ENCODE measurements around the gene CBX8.
A peak's percentile ranks its signal among the peaks of the same experiment; 100 is the strongest.

CBX8 gene

DNA sequence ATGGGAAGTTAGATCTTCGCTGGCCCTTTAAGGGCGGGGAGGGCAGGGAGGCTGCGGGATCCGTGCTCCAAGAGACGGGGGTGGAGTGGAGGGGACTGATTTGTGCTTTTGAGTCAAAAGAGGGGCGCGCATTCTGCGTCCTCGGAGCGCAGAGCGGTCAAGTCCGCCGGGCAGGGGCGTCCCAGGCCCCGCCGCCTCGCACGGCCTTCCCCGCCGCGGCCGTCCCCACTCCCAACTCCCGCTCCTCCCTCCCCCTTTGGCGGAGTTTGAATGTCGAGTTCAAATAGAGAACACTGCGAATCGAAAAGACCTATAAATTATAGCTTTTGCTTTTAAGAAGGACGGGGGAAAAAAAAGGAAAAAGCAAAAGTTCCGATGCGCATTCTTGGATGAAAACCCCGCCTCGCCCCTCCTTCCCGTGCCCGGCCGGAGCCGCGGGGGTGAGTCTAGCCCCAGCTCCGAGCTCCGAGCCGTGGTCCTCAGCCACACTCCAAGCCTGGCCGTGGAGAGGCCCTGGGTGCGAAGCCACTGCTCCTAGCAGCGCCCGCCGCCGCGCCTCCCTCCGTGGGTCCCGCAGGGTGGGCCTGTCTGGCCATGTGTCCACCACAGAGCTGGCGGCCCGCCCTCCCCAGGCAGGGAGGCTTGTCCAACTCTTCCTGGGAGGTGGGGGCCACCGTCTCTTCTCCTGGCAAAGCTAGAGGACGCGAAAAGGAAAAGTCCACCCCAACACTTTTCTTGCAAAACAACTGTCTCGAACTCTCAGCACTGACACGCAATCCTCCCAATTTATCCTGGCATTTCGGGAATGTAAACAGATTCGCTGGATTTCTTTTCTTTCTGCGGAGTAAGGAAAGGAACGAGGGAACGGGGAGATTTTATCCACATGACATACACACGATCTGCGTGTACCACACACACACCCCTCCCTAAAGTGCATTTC is 3.6 kb downstream of the CBX8 start:
- peak; percentile 54 for DNase-seq (ENCODE audit: low spot score)

DNA sequence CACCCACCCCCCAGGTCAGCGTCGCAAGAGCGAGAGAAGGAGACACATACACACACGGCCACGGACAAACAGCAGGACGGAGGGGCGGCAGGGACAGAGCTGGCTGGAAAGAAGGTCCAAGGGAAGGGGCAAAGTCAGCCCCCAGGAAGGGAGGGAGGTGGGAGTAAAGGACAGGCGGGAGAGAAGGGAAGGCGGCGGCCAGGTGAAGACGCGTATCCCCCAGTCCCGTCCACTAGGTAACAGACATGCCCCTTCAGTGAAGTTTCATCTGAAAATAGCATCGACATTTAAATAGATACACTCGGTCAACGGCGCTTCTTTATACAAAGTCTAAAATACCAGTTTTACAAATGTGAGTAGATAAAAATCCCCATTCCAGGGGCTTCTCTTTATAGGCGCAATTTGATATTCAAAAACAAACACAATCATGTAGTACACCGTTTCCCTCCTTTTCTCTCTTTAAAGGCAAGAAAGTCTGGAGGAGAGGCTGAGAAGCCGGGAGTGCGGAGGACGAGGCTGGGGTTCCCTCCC is 4.5 kb downstream of the CBX8 start:
- DNase-seq (ENCODE audit: low spot score): no peak

DNA sequence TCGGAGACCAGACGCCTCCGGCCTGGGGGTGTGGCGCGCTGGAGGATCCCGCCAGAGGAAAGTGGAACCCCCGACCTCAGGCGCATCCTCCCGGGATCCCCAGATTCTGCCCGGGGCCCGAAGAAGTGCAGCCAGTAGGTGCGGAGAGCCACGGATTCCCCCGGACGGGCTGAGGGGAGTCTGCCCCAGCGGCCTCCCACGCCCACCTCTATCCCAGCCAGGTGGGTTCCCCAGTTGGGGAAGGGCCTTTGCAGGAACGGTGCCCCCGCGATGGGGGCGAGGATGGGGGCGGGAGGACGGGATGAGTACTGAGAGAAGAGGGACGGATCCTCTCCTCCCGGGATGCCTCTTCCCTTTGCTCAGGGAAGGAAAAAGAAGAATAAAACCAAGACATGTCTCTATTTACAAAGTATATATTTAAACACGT is 5.1 kb downstream of the CBX8 start:
- no peak for DNase-seq (ENCODE audit: low spot score)

DNA sequence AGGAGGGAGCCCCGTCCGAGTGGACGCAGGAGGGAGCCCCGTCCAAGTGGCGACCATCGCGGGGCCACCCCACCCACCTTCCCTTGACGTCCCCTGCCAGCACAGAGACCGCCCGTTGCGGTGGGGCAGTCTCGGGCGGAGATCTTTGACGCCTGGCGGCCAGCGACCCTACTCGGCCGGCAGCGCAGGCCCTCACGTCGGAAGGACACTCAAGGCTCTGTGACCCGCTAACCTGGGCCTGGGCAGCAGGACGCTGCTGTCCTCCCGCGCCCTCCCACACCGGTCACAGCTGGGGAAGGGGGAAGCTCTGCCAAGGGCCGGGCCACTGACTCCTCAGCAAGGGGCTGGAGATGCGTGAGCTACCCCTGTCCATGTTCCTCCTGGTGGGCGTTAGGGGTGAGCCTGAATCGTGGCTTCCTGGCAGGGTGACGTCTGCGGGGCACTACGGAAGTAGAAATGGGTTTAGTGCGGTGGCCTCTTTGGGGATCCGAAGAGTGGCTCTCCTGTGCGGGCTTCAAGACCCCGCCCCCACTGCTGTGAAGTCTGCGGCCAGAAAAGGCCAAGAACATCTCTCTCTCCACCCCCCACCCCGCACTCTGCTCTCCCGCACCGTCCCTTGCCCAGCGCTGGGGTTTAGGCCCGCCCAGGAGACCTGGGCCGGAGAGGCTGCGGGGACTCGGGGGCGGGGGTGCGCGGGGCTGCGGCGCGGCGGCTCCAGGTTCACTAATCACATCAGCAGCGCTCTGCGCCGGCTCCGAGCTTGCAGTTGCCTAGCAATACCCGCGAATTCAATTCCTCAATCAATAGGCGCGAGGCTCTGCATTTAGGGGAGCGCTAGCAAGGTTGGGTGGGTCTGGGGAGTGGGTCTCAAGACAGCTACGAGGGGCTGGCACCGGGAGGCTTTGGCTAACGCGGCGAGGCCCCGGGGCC is 5.8 kb downstream of the CBX8 start:
- DNase-seq (ENCODE audit: low spot score): no peak

DNA sequence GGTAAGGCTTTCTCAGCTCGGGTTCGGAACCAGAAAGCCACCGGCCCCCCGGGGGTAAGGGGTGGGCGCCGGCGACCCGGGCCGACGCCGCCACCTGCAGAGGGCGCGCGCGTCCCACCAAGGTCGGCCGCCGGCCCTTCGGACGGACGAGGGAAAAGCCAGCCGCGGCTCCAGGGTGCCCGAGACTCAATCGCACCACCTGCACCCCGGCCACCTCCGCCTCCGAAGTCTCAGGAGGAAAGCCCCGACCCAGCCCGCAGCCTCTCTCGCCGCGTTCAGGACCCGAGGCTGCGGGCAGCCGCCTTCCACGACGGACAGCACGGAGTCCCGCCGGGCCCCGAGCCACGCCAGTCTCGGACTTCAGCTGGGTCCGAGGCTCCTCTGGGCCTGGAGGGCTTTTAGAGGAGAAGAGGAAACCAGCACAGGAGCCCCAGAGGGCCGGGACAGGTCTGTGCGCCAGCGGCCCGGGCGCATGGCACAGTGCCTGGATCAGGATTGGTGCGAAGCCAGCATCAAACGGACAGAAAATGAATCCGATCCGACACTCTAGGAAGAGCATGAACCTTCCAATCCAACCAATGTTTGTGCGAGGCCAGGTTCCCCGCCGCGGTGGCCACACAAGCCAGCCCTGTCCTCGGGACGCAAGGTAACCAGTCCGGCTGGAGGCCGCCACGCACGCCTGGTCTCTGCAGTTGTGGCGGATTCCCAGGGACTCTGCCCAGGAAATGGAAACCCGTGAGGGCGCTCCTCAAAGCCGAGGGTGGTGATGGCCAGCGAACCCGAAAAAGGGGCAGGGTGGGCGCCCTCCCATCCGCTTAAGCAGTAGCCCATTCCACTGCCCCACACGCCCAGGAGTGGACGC is 6.7 kb downstream of the CBX8 start:
- DNase-seq (ENCODE audit: low spot score): no peak

DNA sequence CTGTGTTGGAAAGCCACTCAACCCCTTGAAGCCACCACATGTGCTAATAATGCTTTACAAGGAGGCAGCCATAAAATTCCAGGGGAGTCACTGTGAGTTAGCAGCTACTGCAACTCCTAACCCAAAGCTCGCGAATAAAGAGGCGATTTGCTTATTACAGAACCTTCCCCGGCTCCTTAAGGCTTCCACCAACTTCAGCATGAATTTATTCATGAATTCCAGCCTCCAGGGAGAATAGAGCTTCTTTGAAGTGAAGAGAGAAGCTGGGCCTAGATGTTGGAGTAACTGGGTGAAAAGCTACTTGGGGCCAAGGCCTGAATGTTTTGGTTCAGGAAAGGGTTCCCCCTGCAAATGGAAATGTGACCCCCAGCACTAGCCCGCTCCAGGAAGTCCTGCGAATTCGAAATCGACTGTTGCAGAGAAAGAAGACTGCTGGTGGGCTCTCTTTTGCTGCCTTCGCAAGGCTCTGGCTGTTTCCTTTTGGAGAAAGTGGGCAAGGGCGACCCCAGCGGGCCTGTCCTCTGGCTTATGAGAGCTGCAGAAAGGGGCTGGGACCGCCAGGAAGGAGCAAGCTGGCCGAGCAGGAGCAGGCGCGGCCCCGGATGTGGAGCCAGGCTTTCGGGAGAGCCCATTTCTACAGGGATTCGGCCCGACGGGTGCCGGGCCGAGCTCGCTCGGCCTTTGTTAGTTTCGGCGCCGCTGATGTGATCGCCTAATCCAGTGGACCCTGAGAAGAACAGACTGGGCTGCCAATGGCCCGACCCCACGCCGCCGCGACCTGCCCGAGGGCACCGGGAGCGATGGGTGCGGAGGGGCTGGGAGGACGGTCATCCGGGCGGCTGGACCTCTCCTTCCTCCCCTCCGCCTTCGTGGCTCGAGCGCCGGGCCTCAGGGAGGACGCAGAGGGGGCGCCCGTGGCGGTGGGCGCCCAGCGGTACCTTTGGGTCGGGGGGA is 7.6 kb downstream of the CBX8 start:
- no peak for DNase-seq (ENCODE audit: low spot score)

DNA sequence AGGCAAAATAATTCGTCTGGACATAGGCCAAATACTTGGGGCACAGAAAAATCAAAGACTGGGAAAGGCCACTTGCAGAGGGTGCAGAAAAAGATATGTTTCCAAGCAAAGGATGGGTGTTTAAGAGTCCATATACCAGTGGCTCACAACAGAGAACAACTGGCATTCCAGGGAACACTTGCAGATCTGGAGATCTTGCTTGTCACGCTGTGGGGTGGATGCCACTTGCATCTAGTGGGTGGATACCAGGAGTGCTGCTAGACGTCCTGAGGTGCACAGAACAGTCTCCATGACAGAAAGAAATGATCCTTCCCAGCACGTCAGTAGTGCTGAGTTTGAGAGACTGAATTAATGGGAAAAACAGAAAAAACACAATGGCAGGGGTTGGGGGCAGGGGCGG is 8.4 kb downstream of the CBX8 start:
- no peak for DNase-seq (ENCODE audit: low spot score)

DNA sequence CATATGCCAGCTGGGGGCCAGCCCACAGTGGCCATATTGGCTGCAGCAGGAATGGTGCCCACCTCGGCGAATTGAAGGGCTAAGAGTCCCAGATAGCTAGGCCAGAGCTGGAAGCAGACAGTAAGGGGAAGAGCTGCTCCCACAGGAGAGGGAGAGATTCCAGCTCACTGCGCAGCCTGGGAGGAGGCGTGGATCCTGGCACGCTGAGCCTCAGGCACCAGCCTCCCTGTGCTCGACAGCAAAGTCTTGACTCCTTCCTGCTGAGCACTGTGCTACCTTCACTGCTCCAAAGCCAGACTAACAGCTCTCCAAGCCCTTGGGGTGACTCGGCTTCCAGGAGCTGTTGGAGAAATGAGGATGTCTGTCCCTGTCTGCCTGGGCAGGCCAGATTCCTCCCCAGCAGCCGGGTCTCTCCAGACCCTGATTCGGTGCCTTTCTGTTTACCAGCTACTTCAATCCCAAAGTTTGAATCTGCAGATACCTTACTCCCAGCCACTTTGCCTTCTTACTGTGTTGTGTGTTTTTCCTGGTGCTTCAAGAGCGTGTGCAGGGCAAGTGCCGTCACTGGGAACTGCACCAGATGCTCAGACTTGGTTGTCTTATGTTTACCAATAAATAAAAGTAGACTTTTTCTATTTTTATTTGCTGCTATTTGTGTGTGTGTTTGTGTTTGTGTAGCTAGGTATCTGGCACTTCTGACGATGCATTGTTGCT is 9.8 kb downstream of the CBX8 start:
- DNase-seq (ENCODE audit: low spot score): no peak

DNA sequence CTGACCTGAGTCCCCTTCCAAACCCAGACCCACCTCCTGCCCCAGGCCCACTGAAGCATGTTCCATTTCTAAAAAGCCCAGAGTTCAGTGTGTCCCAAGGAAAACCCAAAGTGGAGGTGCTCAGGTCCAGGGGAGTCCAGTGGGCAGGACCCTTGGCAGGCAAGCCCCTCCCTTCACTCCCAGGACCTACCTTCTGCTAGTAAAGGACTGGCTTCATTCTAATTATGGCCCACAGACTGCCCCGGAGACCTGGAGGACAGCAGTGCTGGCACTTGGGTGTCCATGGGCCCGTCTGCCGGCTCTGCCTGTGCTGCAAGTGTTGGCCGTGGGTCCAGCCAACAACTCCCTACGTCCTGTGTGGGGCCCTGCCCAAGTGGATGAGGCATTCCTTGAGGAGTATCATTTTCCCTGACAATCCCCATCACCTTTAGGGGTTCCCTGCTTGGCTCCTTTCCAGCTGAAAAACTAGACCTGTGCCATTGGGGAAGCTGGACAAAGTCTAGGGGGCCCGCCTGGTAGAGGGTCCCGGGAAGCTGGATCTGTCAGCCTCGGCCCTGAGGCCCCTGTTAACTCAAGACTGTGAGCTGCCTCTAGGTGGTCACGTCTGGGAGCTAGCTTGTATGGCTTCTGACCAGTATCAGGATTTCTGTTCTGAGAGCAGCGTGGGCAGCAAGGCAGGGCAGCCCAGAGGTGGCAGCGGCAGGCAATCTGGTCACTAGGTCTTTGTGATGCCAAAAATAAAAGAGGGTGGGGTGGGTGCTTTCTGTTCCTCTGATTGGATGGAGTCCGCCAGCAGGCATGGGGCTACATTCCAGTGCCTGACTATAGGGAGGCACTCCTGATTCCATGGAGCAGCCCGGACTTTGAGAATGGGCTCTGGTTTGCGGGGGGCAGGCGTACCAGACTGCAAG is 10.7 kb downstream of the CBX8 start:
- no peak for DNase-seq (ENCODE audit: low spot score)

DNA sequence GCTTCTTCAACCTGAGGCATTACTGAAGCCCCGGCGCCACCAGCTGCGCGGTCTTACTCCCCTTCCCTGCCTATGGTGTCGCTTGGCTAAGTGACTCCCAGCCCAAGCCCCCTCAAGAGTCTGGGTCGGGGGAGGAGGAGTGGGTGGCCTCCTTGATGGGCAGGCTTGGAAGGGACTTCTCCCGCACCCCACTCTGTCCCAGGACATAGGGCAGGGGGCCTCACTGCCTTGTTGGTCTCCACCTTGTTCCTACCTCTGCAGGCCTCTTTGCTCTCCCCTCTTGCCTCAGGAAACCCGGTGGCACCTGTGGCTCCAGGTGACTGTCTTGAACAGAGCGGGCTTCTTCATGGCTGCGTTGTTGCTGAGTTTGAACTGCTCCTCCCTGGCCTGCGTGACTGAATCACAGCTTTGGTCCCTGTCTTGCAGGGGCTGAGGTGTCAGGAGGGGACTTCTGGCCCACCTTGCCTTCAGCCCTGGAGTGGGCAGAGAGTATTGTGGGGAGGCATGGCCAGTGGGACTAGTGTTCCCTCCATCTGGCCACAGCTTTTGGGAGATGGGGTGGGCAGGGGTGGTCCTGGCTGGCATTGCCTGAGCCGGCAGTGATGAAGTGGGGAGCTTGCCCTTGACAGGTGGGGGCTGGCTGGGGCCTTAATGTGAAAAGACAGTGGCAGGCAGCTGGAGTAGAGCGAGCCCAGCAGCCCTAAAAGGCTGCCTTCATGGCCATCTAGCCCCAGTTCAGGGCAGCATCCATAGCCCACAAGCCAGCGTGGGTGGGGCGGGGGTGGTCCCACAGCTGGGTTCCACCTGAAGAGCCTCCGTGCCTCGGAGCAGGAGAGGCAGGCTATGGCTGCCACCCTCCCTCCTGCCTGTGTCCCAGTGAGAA is 11.6 kb downstream of the CBX8 start:
- DNase-seq (ENCODE audit: low spot score): no peak

DNA sequence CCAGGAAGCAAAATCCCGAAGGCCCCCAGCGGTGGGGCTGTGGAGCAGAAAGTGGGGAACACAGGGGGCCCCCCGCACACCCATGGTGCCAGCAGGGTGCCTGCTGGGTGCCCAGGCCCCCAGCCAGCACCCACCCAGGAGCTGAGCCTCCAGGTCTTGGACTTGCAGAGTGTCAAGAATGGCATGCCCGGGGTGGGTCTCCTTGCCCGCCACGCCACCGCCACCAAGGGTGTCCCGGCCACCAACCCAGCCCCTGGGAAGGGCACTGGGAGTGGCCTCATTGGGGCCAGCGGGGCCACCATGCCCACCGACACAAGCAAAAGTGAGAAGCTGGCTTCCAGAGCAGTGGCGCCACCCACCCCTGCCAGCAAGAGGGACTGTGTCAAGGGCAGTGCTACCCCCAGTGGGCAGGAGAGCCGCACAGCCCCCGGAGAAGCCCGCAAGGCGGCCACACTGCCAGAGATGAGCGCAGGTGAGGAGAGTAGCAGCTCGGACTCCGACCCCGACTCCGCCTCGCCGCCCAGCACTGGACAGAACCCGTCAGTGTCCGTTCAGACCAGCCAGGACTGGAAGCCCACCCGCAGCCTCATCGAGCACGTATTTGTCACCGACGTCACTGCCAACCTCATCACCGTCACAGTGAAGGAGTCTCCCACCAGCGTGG is 12.4 kb downstream of the CBX8 start:
- DNase-seq (ENCODE audit: low spot score): no peak

DNA sequence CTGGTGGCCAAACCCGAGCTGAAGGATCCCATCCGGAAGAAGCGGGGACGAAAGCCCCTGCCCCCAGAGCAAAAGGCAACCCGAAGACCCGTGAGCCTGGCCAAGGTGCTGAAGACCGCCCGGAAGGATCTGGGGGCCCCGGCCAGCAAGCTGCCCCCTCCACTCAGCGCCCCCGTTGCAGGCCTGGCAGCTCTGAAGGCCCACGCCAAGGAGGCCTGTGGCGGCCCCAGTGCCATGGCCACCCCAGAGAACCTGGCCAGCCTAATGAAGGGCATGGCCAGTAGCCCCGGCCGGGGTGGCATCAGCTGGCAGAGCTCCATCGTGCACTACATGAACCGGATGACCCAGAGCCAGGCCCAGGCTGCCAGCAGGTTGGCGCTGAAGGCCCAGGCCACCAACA is 13.0 kb downstream of the CBX8 start:
- DNase-seq (ENCODE audit: low spot score): no peak

DNA sequence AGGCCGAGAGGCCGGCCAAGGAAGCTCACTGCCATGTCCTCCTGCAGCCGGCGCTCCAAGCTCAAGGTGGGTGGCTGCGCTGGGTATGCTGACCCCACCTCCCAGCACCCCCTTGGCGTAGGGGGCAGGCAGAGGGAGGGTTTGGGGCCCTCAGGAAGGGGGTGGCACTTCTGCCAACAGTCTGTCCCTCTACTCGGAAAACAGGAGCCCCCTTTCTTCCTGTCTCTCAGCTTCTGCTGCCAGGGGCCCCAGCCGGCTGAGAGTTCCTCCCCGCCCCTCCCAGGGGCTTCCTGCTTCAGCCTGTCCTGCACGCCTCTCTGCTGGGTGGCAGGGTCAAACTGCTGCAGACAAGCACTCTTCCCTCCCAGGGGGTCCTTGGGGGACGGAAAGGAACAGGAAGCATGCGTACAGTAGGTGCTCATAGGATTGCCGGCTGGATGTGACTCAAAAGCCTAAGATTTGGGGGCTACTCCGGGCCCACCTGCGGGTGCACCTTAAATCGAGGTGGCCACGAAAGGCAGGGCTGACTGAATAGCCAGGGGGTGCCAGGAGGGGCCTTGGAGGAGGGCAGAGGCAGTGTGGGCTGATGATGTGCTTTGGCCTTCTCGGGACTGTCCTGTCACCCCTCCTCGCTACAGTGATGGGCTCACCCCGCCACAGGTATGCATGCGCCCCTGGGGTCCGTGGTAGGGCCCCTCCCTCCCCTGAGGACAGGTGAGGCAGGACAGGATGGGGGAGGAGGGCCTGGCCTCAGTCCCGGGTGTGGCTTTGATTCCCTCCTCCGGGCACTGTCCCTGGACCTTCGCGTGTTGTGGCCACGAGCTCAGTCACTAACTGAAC is 14.9 kb downstream of the CBX8 start:
- DNase-seq (ENCODE audit: low spot score): no peak

DNA sequence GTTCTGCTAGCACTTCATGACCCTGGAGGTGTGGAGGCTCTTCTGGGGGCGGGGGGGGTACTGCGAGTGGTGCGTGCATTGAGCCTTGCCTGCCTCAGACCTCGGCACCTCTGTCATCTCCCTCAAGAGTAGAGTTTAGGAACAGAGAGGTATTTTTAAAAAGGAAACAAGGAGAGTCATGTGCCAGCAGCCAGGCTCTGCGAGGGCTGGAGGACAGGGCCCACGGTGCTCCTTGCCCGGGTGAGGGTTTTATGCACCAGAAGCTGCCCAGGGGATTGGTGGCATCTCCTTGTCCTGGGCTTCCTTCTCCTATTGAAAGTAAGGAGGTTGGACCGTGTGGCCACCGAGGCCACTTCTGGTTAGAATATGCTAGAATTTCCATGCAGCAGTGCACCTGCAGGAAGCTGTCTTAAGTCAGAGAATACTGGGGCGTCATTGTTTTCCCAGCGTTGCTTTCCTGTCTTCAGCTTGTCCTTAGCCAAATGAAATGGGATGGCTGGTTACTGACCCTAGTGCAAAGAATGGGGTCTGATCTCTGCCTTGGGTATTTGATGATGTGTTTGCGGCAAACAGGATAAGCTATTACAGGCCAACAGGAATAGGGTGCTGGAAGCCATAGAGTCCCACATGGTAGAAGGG is 15.7 kb downstream of the CBX8 start:
- no peak for DNase-seq (ENCODE audit: low spot score)

DNA sequence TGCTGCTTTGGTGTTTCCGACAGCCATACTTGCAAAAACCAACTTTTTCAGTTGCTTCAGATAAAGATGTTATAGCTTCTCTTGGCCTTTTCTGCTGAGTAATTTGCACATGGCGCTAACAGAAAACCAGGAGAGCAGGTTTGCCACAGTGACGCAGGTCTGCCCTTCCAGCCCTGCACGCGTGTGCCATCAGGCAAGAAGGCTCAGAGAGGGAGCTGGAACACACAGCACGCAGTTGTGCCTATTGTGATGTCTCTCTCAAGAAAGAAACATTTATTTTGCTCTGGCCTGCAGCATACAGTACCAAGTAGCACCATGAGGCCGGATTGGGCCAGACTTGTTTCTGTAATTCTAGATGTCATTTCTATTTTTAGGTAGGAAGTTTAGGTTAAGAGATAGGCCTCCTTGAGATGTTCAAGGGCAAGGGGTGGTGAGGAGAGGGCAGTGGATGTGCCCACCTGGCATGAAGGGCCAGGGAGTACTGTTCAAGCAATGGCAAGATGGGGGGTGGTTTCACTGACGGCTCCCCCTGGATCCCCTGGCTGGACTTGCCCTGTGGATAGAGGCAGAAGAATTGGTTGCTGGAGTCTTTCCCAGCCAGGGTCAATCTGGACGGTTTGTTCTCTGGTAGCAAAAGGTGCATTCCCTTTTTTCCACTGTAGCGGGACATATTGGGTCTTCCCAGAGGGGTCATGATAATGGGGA is 17.1 kb downstream of the CBX8 start:
- DNase-seq (ENCODE audit: low spot score): no peak

Data from cerebellar cortex (tissue), 1 donor.